K562 (cell line): Measurements from ENCODE around the gene GNB2. TPM values are rescaled to one million over a fixed set of nuclear protein-coding genes. Genes with fewer than 3 reads are reported as not detected.

Experiments
- BHLHE40 ChIP-seq: IDR thresholded peaks from 2 replicates; pipeline ENCODE4 v1.6.1; 2011; ENCODE audit warnings: low read length, improper control_type of control experiment
- E2F5 ChIP-seq: sonication (generic); formaldehyde crosslinking; IDR thresholded peaks from 2 replicates; pipeline ENCODE4 v1.8.0; 2022; ENCODE audit warnings: mild to moderate bottlenecking, missing genetic modification reagents
- EP400 ChIP-seq: fragments of 450-650 bp; IDR thresholded peaks from 2 replicates; pipeline ENCODE4 v1.6.1; 2017; ENCODE audit warnings: antibody characterized with exemption, mild to moderate bottlenecking, moderate library complexity
- HES1 ChIP-seq: fragments of 450-650 bp; IDR thresholded peaks from 2 replicates; pipeline ENCODE4 v1.6.1; 2016; ENCODE audit warnings: low read depth, mild to moderate bottlenecking, moderate library complexity
- HINFP ChIP-seq: fragments of 450-650 bp; conservative IDR thresholded peaks from 2 replicates; pipeline ENCODE4 v1.6.1; 2016; ENCODE audit warnings: missing genetic modification characterization, low read depth, mild to moderate bottlenecking, control low read depth, missing compliant biosample characterization
- MITF ChIP-seq: IDR thresholded peaks from 2 replicates; pipeline ENCODE4 v1.6.1; 2014; ENCODE audit warnings: antibody characterized with exemption
- NFIC ChIP-seq: fragments of 450-650 bp; IDR thresholded peaks from 2 replicates; pipeline ENCODE4 v1.6.1; 2017; ENCODE audit warnings: mild to moderate bottlenecking, inconsistent platforms
- POLR3G ChIP-seq: IDR thresholded peaks from 2 replicates; pipeline ENCODE4 v1.6.1; 2011; ENCODE audit not compliant: insufficient read length, insufficient replicate concordance; ENCODE audit errors: extremely low read depth
- RBM14 ChIP-seq: fragments of 200-400 bp; formaldehyde crosslinking; IDR thresholded peaks from 2 replicates; pipeline ENCODE4 v1.6.1; 2018; ENCODE audit warnings: low read depth, mild to moderate bottlenecking, low read length, moderate library complexity, borderline replicate concordance; ENCODE audit not compliant: insufficient read depth
- TAF7 ChIP-seq: fragments of 450-650 bp; IDR thresholded peaks from 2 replicates; pipeline ENCODE4 v1.6.1; 2016; ENCODE audit warnings: missing genetic modification characterization, missing compliant biosample characterization
- XRCC3 ChIP-seq: fragments of 450-650 bp; IDR thresholded peaks from 2 replicates; pipeline ENCODE4 v1.6.1; 2017; ENCODE audit warnings: mild to moderate bottlenecking, moderate library complexity
- ZBTB1 ChIP-seq: sonication (generic); formaldehyde crosslinking; IDR thresholded peaks from 2 replicates; pipeline ENCODE4 v1.8.1; 2023; ENCODE audit warnings: missing genetic modification reagents, low read depth, mild to moderate bottlenecking, borderline replicate concordance
- ZNF212 ChIP-seq: fragments of 450-650 bp; formaldehyde crosslinking; IDR thresholded peaks from 2 replicates; pipeline ENCODE4 v1.4.0; 2020; ENCODE audit warnings: mild to moderate bottlenecking
- ZNF232 ChIP-seq: sonication (generic); formaldehyde crosslinking; IDR thresholded peaks from 2 replicates; pipeline ENCODE4 v1.8.0; 2022; ENCODE audit warnings: mild to moderate bottlenecking, missing genetic modification reagents
- ZNF282 ChIP-seq: sonication (generic); formaldehyde crosslinking; IDR thresholded peaks from 2 replicates; pipeline ENCODE4 v1.8.1; 2023; ENCODE audit warnings: missing genetic modification reagents
- ZNF449 ChIP-seq: fragments of 250-450 bp; sonication (Bioruptor Pico); IDR thresholded peaks from 2 replicates; pipeline ENCODE4 v1.8.0; 2022; ENCODE audit warnings: moderate library complexity, mild to moderate bottlenecking, inconsistent platforms
- ZNF76 ChIP-seq: fragments of 250-450 bp; sonication (Bioruptor Pico); IDR thresholded peaks from 2 replicates; pipeline ENCODE4 v1.4.0; 2020; ENCODE audit warnings: mild to moderate bottlenecking, moderate library complexity, borderline replicate concordance
- polyA plus RNA-seq, 8 experiments: library from polyadenylated mRNA; depleted of rRNA in 4 of 8; stranded (reverse) in 5 of 8; unstranded in 3 of 8; fragments of >200 nt; fragmentation: Nextera tagmentation in 2 of 8; fragmentation: Illumina TruSeq in 1 of 8; extraction: Ambion mirVana in 2 of 8; extraction: Trizol in 1 of 8; gene quantifications; 2 replicates each; pipeline versions ENCODE4 v1.2.1 to v1.2.3, GENCODE V29; 2011 to 2014; ENCODE audit warnings: inconsistent platforms in 1 of 8, missing spikeins in 1 of 8
- total RNA-seq, 7 experiments: library from RNA; depleted of rRNA in 6 of 7; stranded (reverse); fragments of >200 nt in 6 of 7; fragmentation: Illumina TruSeq in 2 of 7; extraction: Trizol in 2 of 7; gene quantifications; 2 replicates each; pipeline versions ENCODE4 v1.2.1 to v1.2.3, GENCODE V29; 2011 to 2021; ENCODE audit warnings: low replicate concordance in 1 of 7
- TF ChIP-seq, protein P1 (sequence below): fragments of 450-650 bp; IDR thresholded peaks from 2 replicates; pipeline ENCODE4 v1.6.1; 2014; ENCODE audit warnings: low read depth, mild to moderate bottlenecking, moderate library complexity, borderline replicate concordance

Gene GNB2
- total and polyA plus RNA-seq, 9 of the 15 experiments (the other 6 are each of a cell fraction or from before 2014, with no cell fraction given) = 0.65 to 320 (median 104) TPM

- TF ChIP-seq RBM14 (no peak), ZNF232 (CRISPR knock-in tag) (0 out of 2 replicates have a peak, but pooled peaks have one; percentile 27), ZNF282 (no peak), TAF7 (no peak), HINFP (tag) (no peak), MITF (no peak), ZBTB1 (CRISPR knock-in tag) (peak; percentile 50; the same call in 1 of the 2 replicates), ZNF76 (CRISPR knock-in tag) (no peak), XRCC3 (no peak), HES1 (no peak), NFIC (peak; percentile 99), E2F5 (no peak), POLR3G (no peak), EP400 (no peak), BHLHE40 (0 out of 2 replicates have a peak, but pooled peaks have one; percentile 6), ZNF212 (no peak), ZNF449 (CRISPR knock-in tag) (no peak)
- TF ChIP-seq, protein P1, sequence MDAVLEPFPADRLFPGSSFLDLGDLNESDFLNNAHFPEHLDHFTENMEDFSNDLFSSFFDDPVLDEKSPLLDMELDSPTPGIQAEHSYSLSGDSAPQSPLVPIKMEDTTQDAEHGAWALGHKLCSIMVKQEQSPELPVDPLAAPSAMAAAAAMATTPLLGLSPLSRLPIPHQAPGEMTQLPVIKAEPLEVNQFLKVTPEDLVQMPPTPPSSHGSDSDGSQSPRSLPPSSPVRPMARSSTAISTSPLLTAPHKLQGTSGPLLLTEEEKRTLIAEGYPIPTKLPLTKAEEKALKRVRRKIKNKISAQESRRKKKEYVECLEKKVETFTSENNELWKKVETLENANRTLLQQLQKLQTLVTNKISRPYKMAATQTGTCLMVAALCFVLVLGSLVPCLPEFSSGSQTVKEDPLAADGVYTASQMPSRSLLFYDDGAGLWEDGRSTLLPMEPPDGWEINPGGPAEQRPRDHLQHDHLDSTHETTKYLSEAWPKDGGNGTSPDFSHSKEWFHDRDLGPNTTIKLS = no peak
Measured at GRCh38 chr7:100706672-100707311, 33.3 kb downstream of the GNB2 start (continued).
